Upper lobe of left lung (tissue), 4 donors: ENCODE measurements around the gene MAGED1.

Experiments
- CTCF ChIP-seq, 6 experiments: fragments of 450-650 bp in 4 of 6; fragments of 200-600 bp in 2 of 6; sonication (generic) in 2 of 6; IDR thresholded peaks; one replicate each; pipeline ENCODE4 v1.5.1; 2016 to 2019; ENCODE audit warnings: antibody characterized with exemption in 6 of 6
- EP300 ChIP-seq, 4 donors: sonication (generic); formaldehyde crosslinking; IDR thresholded peaks; one replicate each; pipeline ENCODE4 v1.5.1; 2017; ENCODE audit warnings: antibody characterized with exemption in 4 of 4, control low read depth in 2 of 4
- POLR2A ChIP-seq, 4 donors: fragments of 450-650 bp; IDR thresholded peaks; one replicate each; pipeline ENCODE4 v1.5.1; 2016 to 2017; ENCODE audit warnings: antibody characterized with exemption in 4 of 4, mild to moderate bottlenecking in 2 of 4
- POLR2AphosphoS5 ChIP-seq, 2 donors: sonication (generic); formaldehyde crosslinking; IDR thresholded peaks; one replicate each; pipeline ENCODE4 v1.5.1; 2017; ENCODE audit warnings: antibody characterized with exemption in 2 of 2

- no peak for TF ChIP-seq EP300 (IDR thresholded peaks at IDR 0.05)
- TF ChIP-seq CTCF (IDR thresholded peaks at IDR 0.05), result no peak
- no peak for TF ChIP-seq POLR2A (IDR thresholded peaks at IDR 0.05)
- no peak for TF ChIP-seq POLR2AphosphoS5 (IDR thresholded peaks at IDR 0.05)
Observed at GRCh38 chrX:51862920-51863319, 30.5 kb upstream of the MAGED1 start.
